IMR-90 (cell line): ENCODE results near the gene SLC5A11. TPM values are rescaled to one million over a fixed set of nuclear protein-coding genes. Genes with fewer than 3 reads are reported as not detected.

Experiments used
- ATAC-seq: fragments of 200-7000 bp; cut with Tn5 transposase; 2 replicates; pipeline ENCODE4 v1.9.1; 2020; ENCODE audit warnings: low read depth, mild to moderate bottlenecking, moderate library complexity
- BruUV-seq: library from RNA; stranded (reverse); fragments of 400-500 nt; replicated peaks from 2 replicates; lab custom pipeline; 2021; lab: Mats Ljungman, UMichigan
- CTCF ChIA-PET: fragments of 300-600 bp; formaldehyde crosslinking; extraction: SDS; loops from one replicate; lab custom pipeline; 2021; ENCODE audit warnings: antibody characterized with exemption; lab: Yijun Ruan, JAX
- POLR2A ChIA-PET: fragments of 300-600 bp; sonication (Branson Sonifier 250); formaldehyde crosslinking; loops from one replicate; lab custom pipeline; 2022; ENCODE audit warnings: antibody characterized with exemption; ENCODE audit not compliant: unreplicated experiment; lab: Charles Lee
- DNase-seq: peaks from one replicate; pipeline ENCODE4 v3.0.0; 2013
- H2AFZ ChIP-seq: replicated peaks from 2 replicates; pipeline ENCODE3; 2013; ENCODE audit warnings: low read length, mild to moderate bottlenecking; ENCODE audit not compliant: poor library complexity
- H2AK5ac ChIP-seq: 2 replicates; pipeline ENCODE4 v1.6.1; 2013; ENCODE audit warnings: low read depth, low read length, inconsistent platforms
- H2AK9ac ChIP-seq: replicated peaks from 2 replicates; pipeline ENCODE3; 2013; ENCODE audit warnings: mild to moderate bottlenecking, low read depth, low read length, moderate library complexity; ENCODE audit not compliant: poor library complexity
- H2BK120ac ChIP-seq: 2 replicates; pipeline ENCODE4 v1.6.1; 2013; ENCODE audit warnings: low read depth, low read length, inconsistent platforms
- H2BK15ac ChIP-seq: 3 replicates; pipeline ENCODE4 v1.6.1; 2013; ENCODE audit warnings: low read depth, low read length, inconsistent platforms
- H2BK20ac ChIP-seq: 2 replicates; pipeline ENCODE4 v1.6.1; 2013; ENCODE audit warnings: low read depth, mild to moderate bottlenecking, inconsistent platforms, low read length, moderate library complexity
- H2BK5ac ChIP-seq: 2 replicates; pipeline ENCODE4 v1.6.1; 2013; ENCODE audit warnings: mild to moderate bottlenecking, low read depth, low read length, inconsistent platforms; ENCODE audit not compliant: poor library complexity, severe bottlenecking
- H3K14ac ChIP-seq: replicated peaks from 2 replicates; pipeline ENCODE4 v1.6.1; 2013; ENCODE audit warnings: low read depth, low read length, inconsistent platforms
- H3K18ac ChIP-seq: 2 replicates; pipeline ENCODE4 v1.6.1; 2013; ENCODE audit warnings: low read depth, low read length, control low read depth
- H3K23ac ChIP-seq: 2 replicates; pipeline ENCODE4 v1.6.1; 2013; ENCODE audit warnings: low read depth, low read length, inconsistent platforms
- H3K27ac ChIP-seq: 2 replicates; pipeline ENCODE4 v1.5.1; 2013; ENCODE audit warnings: mild to moderate bottlenecking, control low read depth, low read length; ENCODE audit not compliant: insufficient read depth
- H3K27me3 ChIP-seq: 2 replicates; pipeline ENCODE4 v1.6.1; 2013; ENCODE audit warnings: low read length; ENCODE audit not compliant: control insufficient read depth, insufficient read depth
- H3K36me3 ChIP-seq: 2 replicates; pipeline ENCODE4 v1.6.1; 2013; ENCODE audit warnings: low read length, mixed read lengths; ENCODE audit not compliant: control insufficient read depth, insufficient read depth
- H3K4ac ChIP-seq: 2 replicates; pipeline ENCODE4 v1.6.1; 2013; ENCODE audit warnings: low read depth, low read length, inconsistent platforms
- H3K4me1 ChIP-seq: 2 replicates; pipeline ENCODE4 v1.6.1; 2013; ENCODE audit warnings: low read length, mixed read lengths; ENCODE audit not compliant: control insufficient read depth, insufficient read depth
- H3K4me2 ChIP-seq: 2 replicates; pipeline ENCODE4 v1.6.1; 2013; ENCODE audit warnings: low read depth, mild to moderate bottlenecking, control low read depth, low read length, moderate library complexity
- H3K4me3 ChIP-seq: 2 replicates; pipeline ENCODE4 v1.5.1; 2013; ENCODE audit warnings: low read depth, mild to moderate bottlenecking, control low read depth, low read length, moderate library complexity; ENCODE audit not compliant: insufficient read depth
- H3K56ac ChIP-seq: 2 replicates; pipeline ENCODE4 v1.6.1; 2013; ENCODE audit warnings: low read length, inconsistent platforms; ENCODE audit not compliant: insufficient read depth; ENCODE audit errors: extremely low read depth
- H3K79me1 ChIP-seq, 2 experiments: 2 replicates each; pipeline ENCODE4 v1.6.1; 2013; ENCODE audit warnings: low read length in 2 of 2, inconsistent platforms in 1 of 2, low read depth in 1 of 2
- H3K9ac ChIP-seq: 2 replicates; pipeline ENCODE4 v1.6.1; 2013; ENCODE audit warnings: low read depth, low read length, control low read depth
- H3K9me1 ChIP-seq: 2 replicates; pipeline ENCODE4 v1.6.1; 2013; ENCODE audit warnings: low read length, inconsistent platforms; ENCODE audit not compliant: insufficient read depth
- H3K9me3 ChIP-seq: 2 replicates; pipeline ENCODE4 v1.6.1; 2013; ENCODE audit warnings: low read length; ENCODE audit not compliant: control insufficient read depth, insufficient read depth
- H4K20me1 ChIP-seq: 2 replicates; pipeline ENCODE4 v1.6.1; 2013; ENCODE audit warnings: low read length, inconsistent platforms; ENCODE audit not compliant: insufficient read depth
- H4K5ac ChIP-seq: 2 replicates; pipeline ENCODE4 v1.6.1; 2013; ENCODE audit warnings: mild to moderate bottlenecking, low read depth, low read length, control low read depth
- H4K8ac ChIP-seq, 2 experiments: 2 replicates each; pipeline ENCODE4 v1.6.1; 2013; ENCODE audit warnings: low read depth in 2 of 2, low read length in 2 of 2, control low read depth in 1 of 2, inconsistent platforms in 1 of 2
- H4K91ac ChIP-seq: 2 replicates; pipeline ENCODE4 v1.6.1; 2013; ENCODE audit warnings: low read depth, low read length, inconsistent platforms; ENCODE audit not compliant: insufficient read depth
- BHLHE40 ChIP-seq: fragments of 150-350 bp; IDR thresholded peaks from 2 replicates; pipeline ENCODE4 v1.6.1; 2016; ENCODE audit warnings: mild to moderate bottlenecking, low read depth, low read length
- MXI1 ChIP-seq: IDR thresholded peaks from 2 replicates; pipeline ENCODE4 v1.6.1; 2012; ENCODE audit warnings: low read depth, mild to moderate bottlenecking, low read length, moderate library complexity, borderline replicate concordance
- RCOR1 ChIP-seq: IDR thresholded peaks from 2 replicates; pipeline ENCODE4 v1.6.1; 2012; ENCODE audit warnings: mild to moderate bottlenecking, low read length, improper control_type of control experiment; ENCODE audit not compliant: insufficient replicate concordance
- RFX5 ChIP-seq: IDR thresholded peaks from 2 replicates; pipeline ENCODE4 v1.8.0; 2012; ENCODE audit warnings: low read depth, mild to moderate bottlenecking, low read length, moderate library complexity
- dilution Hi-C: fragments of 300-500 bp; cut with HindIII; formaldehyde crosslinking; loops from one replicate; pipeline ENCODE4 v1.14.3; 2018; ENCODE audit warnings: low sequenced_read_pairs; ENCODE audit not compliant: unreplicated experiment
- in situ Hi-C: fragments of 300-500 bp; cut with MboI; formaldehyde crosslinking; loops from 3 replicates; pipeline ENCODE4 v1.14.3; 2019; ENCODE audit warnings: low sequenced_read_pairs, inconsistent platforms, mixed read lengths
- intact Hi-C: fragments of 100-400 bp; cut with micrococcal nuclease; formaldehyde crosslinking; loops from 2 replicates; pipeline ENCODE4 v1.10.0; 2022
- polyA plus RNA-seq, 3 experiments: library from polyadenylated mRNA; depleted of rRNA; stranded (reverse); fragments of >200 nt; gene quantifications; 2 replicates each; pipeline ENCODE4 v1.2.3, GENCODE V29; 2012; ENCODE audit warnings: low replicate concordance in 1 of 3
- total RNA-seq: library from RNA; depleted of rRNA; stranded (reverse); fragments of >200 nt; gene quantifications from 2 replicates; pipeline ENCODE4 v1.2.3, GENCODE V29; 2012

SLC5A11 gene
- total and polyA plus RNA-seq, 2 of the 4 experiments (the other 2 are of a cell fraction), result under 0.01 TPM; not detected in 1

DNA sequence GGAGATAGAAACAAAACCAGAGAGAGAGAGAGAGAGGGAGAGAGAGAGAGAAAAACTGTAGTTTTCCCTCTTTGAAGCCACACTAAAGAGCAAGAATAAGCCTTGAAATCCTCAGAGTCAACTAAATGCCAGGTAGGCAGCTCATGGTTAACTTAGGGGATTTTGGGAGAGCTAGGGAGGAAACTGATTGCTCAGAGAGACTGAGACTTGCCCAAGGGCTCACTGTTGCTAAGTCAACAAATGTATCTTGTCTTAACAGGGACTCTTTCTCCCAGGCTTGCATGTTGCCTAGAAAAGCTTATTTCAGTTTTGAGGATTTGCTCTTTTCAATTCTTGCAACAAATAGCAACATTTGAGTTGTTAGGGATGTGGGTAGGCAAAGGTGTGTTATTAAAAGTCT is 4.5 kb upstream of the SLC5A11 start:
- intact Hi-C loops (no loop called here), in situ Hi-C loops (no loop called here), dilution Hi-C loops (no loop called here)
- Histone ChIP-seq H3K27ac (no peak overlapping the region), H2AFZ (no peak overlapping the region), H4K8ac (no peak overlapping the region), H3K18ac (no peak overlapping the region), H3K4me1 (peaks cover 5% of the 10 kb centered on the region; the same call in 1 of the 2 replicates), H3K9me1 (peaks cover 19% of the 10 kb centered on the region), H4K5ac (no peak overlapping the region), H2BK20ac (no peak overlapping the region), H2BK15ac (no peak overlapping the region; the same call in 2 of the 3 replicates), H3K27me3 (no peaks in the 10 kb centered on the region), H2BK5ac (no peak overlapping the region), H3K79me1 (no peaks in the 10 kb centered on the region), H3K9me3 (no peaks in the 10 kb centered on the region), H3K4me2 (no peak overlapping the region), H4K91ac (no peak overlapping the region), H2AK5ac (no peak overlapping the region), H3K9ac (no peak overlapping the region), H3K36me3 (no peaks in the 10 kb centered on the region), H2BK120ac (no peak overlapping the region), H3K56ac (no peak overlapping the region), H4K20me1 (no peaks in the 10 kb centered on the region), H2AK9ac (no peak overlapping the region), H3K23ac (no peak overlapping the region), H3K14ac (no peak overlapping the region), H3K4me3 (no peak overlapping the region), H3K4ac (no peak overlapping the region)
- TF ChIP-seq MXI1 (no peak), RCOR1 (no peak), RFX5 (no peak), BHLHE40 (no peak)
- ATAC-seq, result no peak
- BruUV-seq, result no TSS peak
- ChIA-PET CTCF (interaction anchor here (0.7 kb wide), 1 partner anchor 1592 kb away, joined by 3 read pairs; no protein-coding TSS in a partner anchor), POLR2A (no interaction called here)
- no peak for DNase-seq
